Endodermal cell (in vitro differentiated cells): Measurements from ENCODE around the gene ATP10A. TPM values are rescaled to one million over a fixed set of nuclear protein-coding genes. Genes with fewer than 3 reads are reported as not detected.
A peak's percentile ranks its signal among the peaks of the same experiment; 100 is the strongest.

ENCODE experiments used
- DNase-seq: peaks from one replicate; pipeline ENCODE4 v3.0.0-alpha.2; 2017
- H3K27ac ChIP-seq: 2 replicates; pipeline ENCODE4 v1.5.1; 2013; ENCODE audit warnings: mild to moderate bottlenecking, low read depth, low read length, moderate library complexity
- H3K27me3 ChIP-seq: 2 replicates; pipeline ENCODE4 v1.6.1; 2013; ENCODE audit warnings: mild to moderate bottlenecking, low read length, moderate library complexity; ENCODE audit not compliant: insufficient read depth, control insufficient read depth, poor library complexity, severe bottlenecking
- H3K36me3 ChIP-seq: 2 replicates; pipeline ENCODE4 v1.7.0; 2013; ENCODE audit warnings: mild to moderate bottlenecking, low read length, moderate library complexity; ENCODE audit not compliant: control insufficient read depth, insufficient read depth
- H3K4me1 ChIP-seq: one replicate; pipeline ENCODE4 v1.7.0; 2013; ENCODE audit warnings: low read length; ENCODE audit not compliant: control insufficient read depth, insufficient read depth
- H3K4me3 ChIP-seq: 2 replicates; pipeline ENCODE4 v1.5.1; 2013; ENCODE audit warnings: mild to moderate bottlenecking, low read length, moderate library complexity
- H3K9ac ChIP-seq: 2 replicates; pipeline ENCODE4 v1.6.1; 2013; ENCODE audit warnings: mild to moderate bottlenecking, low read length, moderate library complexity; ENCODE audit not compliant: poor library complexity, severe bottlenecking; ENCODE audit errors: extremely low read depth
- H3K9me3 ChIP-seq: 2 replicates; pipeline ENCODE4 v1.6.1; 2013; ENCODE audit warnings: mild to moderate bottlenecking, low read length, moderate library complexity; ENCODE audit not compliant: control insufficient read depth
- H3K27ac Mint-ChIP-seq: 2 replicates; pipeline ENCODE4 v1.8.0; 2020; ENCODE audit warnings: mixed read lengths
- H3K27me3 Mint-ChIP-seq: 2 replicates; pipeline ENCODE4 v1.8.0; 2021; ENCODE audit warnings: mild to moderate bottlenecking, mixed read lengths; ENCODE audit not compliant: insufficient read depth
- H3K36me3 Mint-ChIP-seq: 2 replicates; pipeline ENCODE4 v1.8.0; 2020; ENCODE audit warnings: low read depth, mixed read lengths
- H3K4me1 Mint-ChIP-seq: 2 replicates; pipeline ENCODE4 v1.8.0; 2020; ENCODE audit warnings: mixed read lengths
- H3K4me3 Mint-ChIP-seq: 2 replicates; pipeline ENCODE4 v1.8.0; 2020; ENCODE audit warnings: mild to moderate bottlenecking, moderate library complexity, mixed read lengths
- H3K9me3 Mint-ChIP-seq: 2 replicates; pipeline ENCODE4 v1.8.0; 2020; ENCODE audit warnings: mild to moderate bottlenecking, mixed read lengths
- WGBS, 2 experiments: methylation state at CpG; one replicate each; pipeline versions ENCODE4 v1.1.5 to v1.1.7; 2013; ENCODE audit warnings: missing lambda C conversion rate in 2 of 2, mixed read lengths in 1 of 2; ENCODE audit not compliant: insufficient coverage in 1 of 2, insufficient read length in 1 of 2; 5-methylcytosine and 5-hydroxymethylcytosine counted together
- total RNA-seq, 2 donors: library from RNA; stranded (reverse); fragmentation: NEBNext Ultra II Directional in 1 of 2; extraction: Animal tissue kit (Norgen Biotek cat#: 25700) in 1 of 2; gene quantifications; 2 replicates in 1 of 2; 3 replicates in 1 of 2; pipeline ENCODE4 v1.2.1, GENCODE V29; 2021
- TF ChIP-seq, protein P1 (sequence below): fragments of 200-600 bp; sonication (generic); conservative IDR thresholded peaks from 2 replicates; pipeline ENCODE4 v1.5.0; 2021; ENCODE audit warnings: antibody characterized with exemption, mild to moderate bottlenecking

The ATP10A gene
- total RNA-seq, 2 donors from 2014 or later, result 0.04 to 1.2 TPM

DNA sequence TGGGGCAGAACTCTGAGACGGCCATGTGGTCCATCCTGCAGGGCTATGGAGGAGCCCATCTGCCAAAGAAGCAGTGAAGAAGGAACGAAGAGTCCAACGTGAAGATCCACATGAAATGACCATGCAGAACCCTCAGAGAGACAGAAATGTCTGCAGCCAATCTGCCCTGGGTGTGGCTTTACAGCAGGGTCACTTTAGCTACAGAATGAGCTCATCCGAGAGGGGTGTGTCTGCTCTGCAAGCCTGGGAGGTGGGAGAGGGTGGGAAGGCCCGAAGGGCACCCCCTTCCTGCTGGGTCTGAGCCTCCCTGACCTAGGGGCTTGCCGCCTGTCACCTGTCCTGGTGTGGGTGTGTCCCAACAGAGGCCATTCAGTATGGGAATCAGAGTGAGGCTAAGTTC lies 176.3 kb downstream of the ATP10A start:
- TF ChIP-seq, protein P1, sequence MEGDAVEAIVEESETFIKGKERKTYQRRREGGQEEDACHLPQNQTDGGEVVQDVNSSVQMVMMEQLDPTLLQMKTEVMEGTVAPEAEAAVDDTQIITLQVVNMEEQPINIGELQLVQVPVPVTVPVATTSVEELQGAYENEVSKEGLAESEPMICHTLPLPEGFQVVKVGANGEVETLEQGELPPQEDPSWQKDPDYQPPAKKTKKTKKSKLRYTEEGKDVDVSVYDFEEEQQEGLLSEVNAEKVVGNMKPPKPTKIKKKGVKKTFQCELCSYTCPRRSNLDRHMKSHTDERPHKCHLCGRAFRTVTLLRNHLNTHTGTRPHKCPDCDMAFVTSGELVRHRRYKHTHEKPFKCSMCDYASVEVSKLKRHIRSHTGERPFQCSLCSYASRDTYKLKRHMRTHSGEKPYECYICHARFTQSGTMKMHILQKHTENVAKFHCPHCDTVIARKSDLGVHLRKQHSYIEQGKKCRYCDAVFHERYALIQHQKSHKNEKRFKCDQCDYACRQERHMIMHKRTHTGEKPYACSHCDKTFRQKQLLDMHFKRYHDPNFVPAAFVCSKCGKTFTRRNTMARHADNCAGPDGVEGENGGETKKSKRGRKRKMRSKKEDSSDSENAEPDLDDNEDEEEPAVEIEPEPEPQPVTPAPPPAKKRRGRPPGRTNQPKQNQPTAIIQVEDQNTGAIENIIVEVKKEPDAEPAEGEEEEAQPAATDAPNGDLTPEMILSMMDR, result no peak
- peaks cover 1% of the 10 kb centered on the region for H3K4me1 Mint-ChIP-seq
- peaks cover 3% of the 10 kb centered on the region for H3K4me1 ChIP-seq
- H3K4me3 Mint-ChIP-seq, result no peak overlapping the region
- no peaks in the 10 kb centered on the region for H3K36me3 ChIP-seq
- no peak overlapping the region for H3K27ac Mint-ChIP-seq
- H3K36me3 Mint-ChIP-seq, result no peaks in the 10 kb centered on the region
- H3K27me3 Mint-ChIP-seq, result peaks cover 9% of the 10 kb centered on the region
- H3K9me3 Mint-ChIP-seq, result peaks cover 9% of the 10 kb centered on the region
- H3K27ac ChIP-seq, result no peak overlapping the region
- WGBS, 2 experiments, result 84 to 100% methylated on average over 4 to 6 of the region's 6 CpGs
- DNase-seq, result no peak
- no peaks in the 10 kb centered on the region for H3K9me3 ChIP-seq
- no peaks in the 10 kb centered on the region for H3K27me3 ChIP-seq
- no peak overlapping the region for H3K9ac ChIP-seq
- no peak overlapping the region for H3K4me3 ChIP-seq

DNA sequence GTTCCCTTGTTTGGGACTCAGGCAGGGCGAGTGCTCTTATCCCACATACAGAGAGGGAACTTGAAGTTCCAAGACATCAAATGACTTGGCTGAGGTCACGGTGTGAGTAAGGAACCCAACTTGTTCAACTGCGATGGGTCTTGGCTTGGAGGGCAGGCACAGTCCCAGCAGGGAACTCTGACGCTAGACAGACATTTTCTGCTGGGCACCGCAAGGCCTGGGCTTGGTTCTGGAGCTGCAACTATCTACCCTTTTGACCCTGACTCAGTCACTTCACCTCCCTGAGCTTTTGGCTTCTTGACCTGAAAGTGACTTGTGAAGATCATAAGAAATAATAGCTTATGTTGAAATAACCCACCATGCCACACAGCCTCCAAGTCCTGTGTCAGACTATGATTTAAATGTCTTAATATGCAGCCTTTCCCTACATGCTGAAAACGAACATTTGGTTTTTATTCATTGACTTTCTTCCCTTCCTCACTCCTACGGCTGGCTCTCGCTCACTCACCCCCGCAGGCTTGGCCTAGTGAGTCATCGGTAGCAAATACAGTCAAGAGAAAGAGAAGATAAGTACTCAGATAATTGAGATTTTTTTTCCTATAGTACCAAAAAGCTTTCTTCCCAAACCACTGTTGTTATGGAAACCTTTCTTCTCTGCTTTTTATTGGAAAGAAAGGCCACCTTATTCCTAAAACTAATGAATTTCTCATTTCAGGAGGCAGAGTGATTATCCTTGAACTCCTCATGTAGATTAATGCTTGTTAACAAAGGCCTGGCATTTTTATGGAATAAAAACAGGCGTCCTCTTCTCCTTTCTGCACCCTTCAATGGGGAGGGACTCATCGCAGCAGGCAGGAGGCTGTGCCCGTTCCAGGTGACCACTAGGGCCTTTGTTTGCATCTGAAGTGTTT lies 178.4 kb downstream of the ATP10A start:
- Histone ChIP-seq H3K4me3 (no peak overlapping the region), H3K27ac (no peak overlapping the region), H3K27me3 (no peaks in the 10 kb centered on the region), H3K36me3 (no peaks in the 10 kb centered on the region), H3K9me3 (no peaks in the 10 kb centered on the region), H3K4me1 (peaks cover 3% of the 10 kb centered on the region), H3K9ac (no peak overlapping the region)
- TF ChIP-seq, protein P1, result peak; percentile 28
- no peaks in the 10 kb centered on the region for H3K36me3 Mint-ChIP-seq
- no peak overlapping the region for H3K27ac Mint-ChIP-seq
- no peak for DNase-seq
- WGBS, 2 experiments, result 77 to 83% methylated on average over 9 to 13 of the region's 13 CpGs
- H3K4me3 Mint-ChIP-seq, result no peak overlapping the region
- peaks cover 9% of the 10 kb centered on the region for H3K9me3 Mint-ChIP-seq
- H3K4me1 Mint-ChIP-seq, result peaks cover 1% of the 10 kb centered on the region
- H3K27me3 Mint-ChIP-seq, result peaks cover 5% of the 10 kb centered on the region

DNA sequence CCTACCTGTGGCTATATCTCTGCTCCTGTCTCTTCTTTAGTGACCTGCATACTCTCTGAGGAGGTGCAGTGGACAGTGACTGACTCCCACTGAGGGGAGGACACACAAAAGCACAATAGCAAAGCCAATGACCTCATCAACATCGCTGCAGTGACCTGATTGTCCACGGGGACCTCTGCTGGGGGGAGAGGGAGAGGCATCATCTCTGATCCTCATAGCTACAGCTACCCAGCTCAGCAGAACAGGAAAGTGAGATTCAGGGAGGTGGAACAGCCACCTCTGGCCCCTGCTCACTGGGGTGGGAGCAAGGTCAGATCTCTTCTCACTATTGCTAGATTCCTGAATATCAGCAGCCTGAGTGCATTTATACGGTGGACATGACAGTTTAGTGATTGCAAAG lies 179.2 kb downstream of the ATP10A start:
- H3K27me3 Mint-ChIP-seq, result peaks cover 3% of the 10 kb centered on the region
- Histone ChIP-seq H3K9ac (no peak overlapping the region), H3K27me3 (no peaks in the 10 kb centered on the region), H3K4me1 (peaks cover 3% of the 10 kb centered on the region), H3K36me3 (no peaks in the 10 kb centered on the region), H3K4me3 (no peak overlapping the region), H3K9me3 (no peaks in the 10 kb centered on the region), H3K27ac (no peak overlapping the region)
- H3K4me3 Mint-ChIP-seq, result no peak overlapping the region
- H3K36me3 Mint-ChIP-seq, result no peaks in the 10 kb centered on the region
- peak overlapping the region; percentile 70 for H3K27ac Mint-ChIP-seq
- no peak for DNase-seq
- TF ChIP-seq, protein P1, result peak; percentile 63
- peaks cover 9% of the 10 kb centered on the region for H3K9me3 Mint-ChIP-seq
- H3K4me1 Mint-ChIP-seq, result peaks cover 1% of the 10 kb centered on the region
- WGBS, 2 experiments, result 81 to 92% methylated on average over 1 to 3 of the region's 3 CpGs
